Measurements from ENCODE around the gene RUNX2. TPM values are rescaled to one million over a fixed set of nuclear protein-coding genes. Genes with fewer than 3 reads are reported as not detected.

The RUNX2 gene
- total and polyA plus RNA-seq, 9 of the 15 experiments (the other 6 are each of a cell fraction or from before 2014, with no cell fraction given) = 0.29 to 1.00 (median 0.43) TPM

- no peak for TF ChIP-seq KHSRP (IDR thresholded peaks at IDR 0.05)
- no peak for TF ChIP-seq MNT (conservative IDR thresholded peaks at IDR 0.05)
- TF ChIP-seq ZNF124 (CRISPR knock-in tag; IDR thresholded peaks at IDR 0.05) = no peak
- TF ChIP-seq DIDO1 (tag; IDR thresholded peaks at IDR 0.05; ENCODE audit: low read depth) = no peak
- TF ChIP-seq ZNF584 (CRISPR knock-in tag; IDR thresholded peaks at IDR 0.05; ENCODE audit: low read depth) = no peak
- TF ChIP-seq YBX1 (IDR thresholded peaks at IDR 0.05) = no peak
- TF ChIP-seq FOXJ3 (CRISPR knock-in tag; IDR thresholded peaks at IDR 0.05) = no peak
- TF ChIP-seq POU5F1 (IDR thresholded peaks at IDR 0.05; ENCODE audit: borderline replicate concordance, low read depth, low read length, partially characterized antibody) = no peak
- no peak for TF ChIP-seq NUFIP1 (IDR thresholded peaks at IDR 0.05; ENCODE audit: partially characterized antibody)
- no peak for TF ChIP-seq ZNF239 (CRISPR knock-in tag; IDR thresholded peaks at IDR 0.05)
- no peak for TF ChIP-seq ZNF311 (CRISPR knock-in tag; IDR thresholded peaks at IDR 0.05)
- TF ChIP-seq ZNF444 (CRISPR knock-in tag; IDR thresholded peaks at IDR 0.05) = no peak
Observed at GRCh38 chr6:45423111-45423823, 95.1 kb downstream of the RUNX2 start (continued).

Data from K562 (cell line).